NCI-H748 (cell line): ENCODE data around the gene ELOVL5.

ENCODE experiments used
- DNase-seq: peaks from one replicate; lab custom pipeline; 2025; ENCODE audit not compliant: unreplicated experiment; lab: John Stamatoyannopoulos, UW

ELOVL5 gene

GRCh38 chr6:53280207-53280606 lies 68.5 kb downstream of the ELOVL5 start:
- no peak for DNase-seq

- DNase-seq = no peak
Observed at GRCh38 chr6:53279293-53279692, 69.5 kb downstream of the ELOVL5 start.

GRCh38 chr6:53273370-53273769 lies 75.4 kb downstream of the ELOVL5 start:
- DNase-seq = no peak

- DNase-seq = no peak
Observed at GRCh38 chr6:53269827-53270226, 78.9 kb downstream of the ELOVL5 start.

- DNase-seq = no peak
Observed at GRCh38 chr6:53268858-53269608, 79.7 kb downstream of the ELOVL5 start.

- DNase-seq = no peak
Observed at GRCh38 chr6:53266553-53267090, 82.1 kb downstream of the ELOVL5 start.

GRCh38 chr6:53264915-53265607 lies 83.7 kb downstream of the ELOVL5 start:
- DNase-seq = no peak

GRCh38 chr6:53264337-53264736 lies 84.4 kb downstream of the ELOVL5 start:
- no peak for DNase-seq

GRCh38 chr6:53263917-53264316 lies 84.8 kb downstream of the ELOVL5 start:
- no peak for DNase-seq

GRCh38 chr6:53259860-53260580 lies 88.7 kb downstream of the ELOVL5 start:
- DNase-seq = no peak

GRCh38 chr6:53258774-53259155 lies 90.0 kb downstream of the ELOVL5 start:
- DNase-seq = no peak

GRCh38 chr6:53258076-53258773 lies 90.5 kb downstream of the ELOVL5 start:
- DNase-seq = no peak

GRCh38 chr6:53257533-53257932 lies 91.2 kb downstream of the ELOVL5 start:
- no peak for DNase-seq

- DNase-seq = no peak
Observed at GRCh38 chr6:53257001-53257400, 91.7 kb downstream of the ELOVL5 start.

GRCh38 chr6:53252177-53252692 lies 96.5 kb downstream of the ELOVL5 start:
- DNase-seq = no peak

- DNase-seq = no peak
Observed at GRCh38 chr6:53251033-53251672, 97.6 kb downstream of the ELOVL5 start.

GRCh38 chr6:53250176-53251032 lies 98.3 kb downstream of the ELOVL5 start:
- DNase-seq = no peak

GRCh38 chr6:53246924-53247323 lies 101.8 kb downstream of the ELOVL5 start:
- no peak for DNase-seq

- DNase-seq = no peak
Observed at GRCh38 chr6:53244958-53245357, 103.8 kb downstream of the ELOVL5 start.
